Ovary (tissue), 3 donors: ENCODE results near the gene HSP90AB1.

Source experiments
- CTCF ChIP-seq, 3 donors: fragments of 450-650 bp in 2 of 3; fragments of 200-600 bp in 1 of 3; IDR thresholded peaks; one replicate each; pipeline versions ENCODE4 v1.5.1 to v1.8.0; 2016 to 2022; ENCODE audit warnings: antibody characterized with exemption in 3 of 3, mild to moderate bottlenecking in 1 of 3
- POLR2A ChIP-seq: fragments of 450-650 bp; IDR thresholded peaks from one replicate; pipeline ENCODE4 v1.6.1; 2017; ENCODE audit warnings: antibody characterized with exemption, mild to moderate bottlenecking, moderate library complexity
- donor health status: DM: no; HTN: no; CAD: no.

- TF ChIP-seq POLR2A (no peak), CTCF (IDR thresholded peaks at IDR 0.05) (no peak)
These were observed 56.0 kb downstream of the HSP90AB1 start for GRCh38 chr6:44302856-44303255.
